IPS-18a (cell line): ENCODE data around the gene KLF8.
"Not testable (repeated sequence)": the region's sequence is repeated elsewhere in the genome, so short reads cannot be mapped to it uniquely, and the experiment has no call there.

ENCODE experiments used
- H3K27ac ChIP-seq: one replicate; pipeline ENCODE4 v1.5.1; 2013; ENCODE audit warnings: low read length
- H3K27me3 ChIP-seq: one replicate; pipeline ENCODE4 v1.6.1; 2013; ENCODE audit warnings: mild to moderate bottlenecking, low read length; ENCODE audit not compliant: control insufficient read depth, insufficient read depth
- H3K36me3 ChIP-seq: one replicate; pipeline ENCODE4 v1.6.1; 2013; ENCODE audit warnings: low read depth, low read length; ENCODE audit not compliant: control insufficient read depth
- H3K4me1 ChIP-seq: one replicate; pipeline ENCODE4 v1.6.1; 2013; ENCODE audit warnings: low read depth, low read length; ENCODE audit not compliant: control insufficient read depth
- H3K4me3 ChIP-seq: one replicate; pipeline ENCODE4 v1.5.1; 2013; ENCODE audit warnings: low read length
- H3K9ac ChIP-seq: one replicate; pipeline ENCODE4 v1.6.1; 2013; ENCODE audit warnings: mild to moderate bottlenecking, low read length, moderate library complexity
- H3K9me3 ChIP-seq: one replicate; pipeline ENCODE4 v1.6.1; 2013; ENCODE audit warnings: low read depth, low read length; ENCODE audit not compliant: control insufficient read depth

KLF8 gene

DNA sequence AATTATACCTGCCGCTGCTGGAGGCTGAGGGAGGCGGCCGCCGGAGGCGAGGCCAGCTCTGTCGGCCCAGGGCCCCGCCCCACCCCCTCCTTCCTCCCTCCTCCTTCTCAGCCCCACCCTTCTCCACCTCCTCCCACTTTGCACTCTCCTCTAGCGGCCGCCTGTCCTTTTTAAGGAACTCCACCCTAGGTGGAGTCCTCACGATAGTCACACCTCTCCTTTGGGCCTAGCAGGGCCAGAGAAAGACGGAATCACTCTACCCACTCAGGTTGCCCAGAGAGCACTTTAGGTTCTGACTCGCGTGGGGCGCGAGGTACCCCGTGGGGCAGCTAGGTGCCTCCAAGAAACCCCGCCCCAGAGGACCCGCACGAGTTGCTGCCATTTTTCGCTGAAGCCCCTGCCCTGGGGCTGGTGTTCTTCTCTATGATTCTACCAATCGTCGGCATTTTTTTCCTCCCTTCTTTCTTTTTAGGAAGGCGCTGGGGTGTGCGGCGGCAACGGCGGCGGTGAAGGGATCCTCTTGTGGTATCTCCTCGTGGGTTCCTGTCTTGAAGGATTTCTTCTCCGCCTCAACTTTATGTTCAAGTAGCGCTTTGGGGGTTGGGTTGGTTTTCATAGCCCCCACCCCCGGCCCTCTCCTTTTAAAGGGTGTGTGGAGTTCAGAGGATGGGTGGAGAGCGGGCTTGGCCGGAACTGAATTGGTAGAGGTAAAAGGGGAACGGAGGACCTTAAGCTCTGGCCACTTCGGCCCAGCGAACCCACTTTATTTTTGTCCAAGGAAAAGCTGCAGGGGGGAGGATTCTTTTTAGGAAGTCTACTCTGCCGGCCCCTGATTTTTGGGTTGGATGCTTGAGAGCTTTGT lies at the start of gene KLF8:
Gene KLF8, plus strand, starts transcription at position 136 of the 862 bp plus-strand sequence. CDS start 979 bp downstream, outside the sequence.
- Histone ChIP-seq H3K4me1 (no peaks in the 10 kb centered on the region), H3K27me3 (no peaks in the 10 kb centered on the region), H3K9me3 (peaks cover 4% of the 10 kb centered on the region), H3K4me3 (peak within 1 kb of the TSS; percentile 75), H3K9ac (peak within 1 kb of the TSS; percentile 59), H3K27ac (no peak within 1 kb of the TSS), H3K36me3 (no peaks in the 10 kb centered on the region)

GRCh38 chrX:56206945-56207344 lies 25.2 kb upstream of the KLF8 start:
- H3K9ac ChIP-seq, H3K27me3 ChIP-seq, H3K4me3 ChIP-seq, H3K4me1 ChIP-seq, H3K36me3 ChIP-seq, H3K27ac ChIP-seq: not testable (repeated sequence)
- H3K9me3 ChIP-seq, result peaks cover 53% of the 10 kb centered on the region

DNA sequence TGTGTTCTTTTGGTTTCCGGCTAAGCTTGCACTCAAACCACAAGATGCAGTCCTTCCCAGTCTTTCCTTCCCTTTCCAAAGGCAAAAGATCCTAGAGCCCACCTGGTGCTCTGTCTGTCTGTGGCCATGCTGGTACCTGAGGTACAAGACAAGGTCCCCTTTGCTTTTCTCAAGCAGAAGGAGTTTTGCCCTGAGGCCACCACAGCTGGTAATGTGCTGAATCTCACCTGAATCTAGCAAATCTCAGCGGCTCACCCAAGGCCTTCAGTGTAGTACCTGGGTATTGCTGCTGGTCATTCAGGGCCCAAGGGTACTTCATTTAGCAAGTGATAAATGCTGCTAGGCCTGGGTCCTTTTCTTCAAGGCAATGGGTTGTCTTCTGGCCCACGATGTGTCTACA lies 20.5 kb upstream of the KLF8 start:
- H3K4me1 ChIP-seq, result no peaks in the 10 kb centered on the region
- no peak overlapping the region for H3K27ac ChIP-seq
- H3K9me3 ChIP-seq, result peaks cover 33% of the 10 kb centered on the region
- H3K4me3 ChIP-seq, result no peak overlapping the region
- no peak overlapping the region for H3K9ac ChIP-seq
- H3K27me3 ChIP-seq, result no peaks in the 10 kb centered on the region
- H3K36me3 ChIP-seq, result no peaks in the 10 kb centered on the region

DNA sequence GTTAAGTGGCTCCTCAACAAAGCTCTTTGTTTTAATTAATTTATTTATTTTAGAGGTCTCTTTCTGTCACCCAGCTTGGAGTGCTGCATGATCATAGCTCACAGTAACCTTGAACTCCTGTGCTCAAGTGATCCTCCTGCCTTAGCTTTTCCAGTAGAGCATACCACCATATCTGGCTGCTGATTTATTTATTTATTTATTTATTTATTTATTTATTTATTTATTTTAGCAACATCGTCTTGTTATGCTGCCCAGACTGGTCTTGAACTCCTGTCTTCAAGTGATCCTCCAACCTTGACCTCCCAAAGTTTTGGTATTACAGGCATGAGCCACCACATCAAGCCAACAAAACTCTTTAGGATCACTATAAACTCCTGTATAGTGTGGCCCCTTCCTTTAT lies 15.8 kb upstream of the KLF8 start:
- Histone ChIP-seq H3K27ac (no peak overlapping the region), H3K27me3 (no peaks in the 10 kb centered on the region), H3K4me3 (no peak overlapping the region), H3K9ac (no peak overlapping the region), H3K36me3 (no peaks in the 10 kb centered on the region), H3K4me1 (no peaks in the 10 kb centered on the region), H3K9me3 (peaks cover 21% of the 10 kb centered on the region)

DNA sequence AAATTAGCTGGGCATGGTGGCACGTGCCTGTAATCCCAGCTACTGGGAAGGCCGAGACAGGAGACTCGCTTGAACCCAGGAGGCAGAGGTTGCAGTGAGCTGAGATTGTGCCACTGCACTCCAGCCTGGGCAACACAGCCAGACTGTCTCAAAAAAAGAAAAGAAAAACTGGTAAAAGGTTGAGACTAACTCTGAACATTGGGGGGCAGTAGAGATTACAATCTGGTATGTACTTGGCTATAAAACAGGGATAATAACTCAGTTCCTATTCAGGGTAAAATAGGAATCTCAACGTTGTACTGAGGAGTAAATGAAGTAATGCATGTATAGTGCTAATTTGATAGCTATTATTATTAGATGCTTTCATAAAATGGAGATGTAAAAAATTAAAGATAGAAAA lies 12.5 kb upstream of the KLF8 start:
- no peak overlapping the region for H3K27ac ChIP-seq
- H3K27me3 ChIP-seq, result no peaks in the 10 kb centered on the region
- no peak overlapping the region for H3K4me3 ChIP-seq
- H3K4me1 ChIP-seq, result no peaks in the 10 kb centered on the region
- H3K36me3 ChIP-seq, result no peaks in the 10 kb centered on the region
- H3K9me3 ChIP-seq, result peaks cover 16% of the 10 kb centered on the region
- no peak overlapping the region for H3K9ac ChIP-seq

DNA sequence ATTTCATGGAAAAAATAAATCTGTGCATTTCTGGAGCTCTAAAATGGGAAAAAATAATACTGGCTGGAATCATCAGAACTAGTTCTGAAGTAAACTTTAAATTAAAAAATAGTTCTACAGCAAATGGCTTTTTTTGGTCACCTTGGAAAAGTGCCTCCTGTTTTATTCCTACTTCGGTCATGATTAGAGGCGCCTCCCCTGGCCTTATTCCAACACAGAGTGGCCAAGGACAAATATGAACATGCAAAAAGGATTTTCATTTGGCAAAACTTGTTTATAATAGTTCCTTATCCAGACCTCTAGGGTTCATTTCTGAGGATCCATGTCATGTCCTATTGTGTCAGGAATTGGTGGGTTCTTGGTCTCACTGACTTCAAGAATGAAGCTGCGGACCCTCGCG lies 11.1 kb upstream of the KLF8 start:
- no peaks in the 10 kb centered on the region for H3K27me3 ChIP-seq
- H3K27ac ChIP-seq, result no peak overlapping the region
- H3K9ac ChIP-seq, result no peak overlapping the region
- no peak overlapping the region for H3K4me3 ChIP-seq
- H3K9me3 ChIP-seq, result peaks cover 16% of the 10 kb centered on the region
- no peaks in the 10 kb centered on the region for H3K4me1 ChIP-seq
- H3K36me3 ChIP-seq, result no peaks in the 10 kb centered on the region

DNA sequence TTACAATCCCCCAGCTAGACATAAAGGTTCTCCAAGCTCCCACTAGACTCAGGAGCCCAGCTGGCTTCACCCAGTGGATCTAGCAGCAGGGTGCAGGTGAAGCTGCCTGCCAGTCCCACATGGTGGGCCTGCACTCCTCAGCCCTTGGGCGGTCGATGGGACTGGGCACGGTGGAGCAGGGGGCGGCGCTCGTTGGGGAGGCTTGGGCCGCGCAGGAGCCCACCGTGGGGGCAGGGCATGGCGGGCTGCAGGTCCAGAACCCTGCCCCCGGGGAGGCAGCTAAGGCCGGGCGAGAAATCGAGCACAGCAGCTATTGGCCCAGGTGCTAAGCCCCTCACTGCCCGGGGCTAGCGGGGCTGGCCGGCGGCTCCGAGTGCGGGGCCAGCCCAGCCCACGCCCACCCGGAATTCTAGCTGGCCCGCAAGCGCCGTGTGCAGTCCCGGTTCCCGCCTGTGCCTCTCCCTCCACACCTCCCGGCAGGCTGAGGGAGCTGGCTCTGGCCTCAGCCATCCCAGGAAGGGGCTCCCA lies 9.6 kb upstream of the KLF8 start:
- Histone ChIP-seq H3K4me3 (no peak overlapping the region), H3K9ac (no peak overlapping the region), H3K4me1 (no peaks in the 10 kb centered on the region), H3K36me3 (no peaks in the 10 kb centered on the region), H3K9me3 (peaks cover 16% of the 10 kb centered on the region), H3K27me3 (no peaks in the 10 kb centered on the region), H3K27ac (no peak overlapping the region)

GRCh38 chrX:56226980-56227379 lies 5.2 kb upstream of the KLF8 start:
- no peaks in the 10 kb centered on the region for H3K36me3 ChIP-seq
- no peaks in the 10 kb centered on the region for H3K4me1 ChIP-seq
- no peak overlapping the region for H3K4me3 ChIP-seq
- H3K27ac ChIP-seq, result no peak overlapping the region
- H3K9ac ChIP-seq, result no peak overlapping the region
- H3K9me3 ChIP-seq, result peaks cover 8% of the 10 kb centered on the region
- no peaks in the 10 kb centered on the region for H3K27me3 ChIP-seq

DNA sequence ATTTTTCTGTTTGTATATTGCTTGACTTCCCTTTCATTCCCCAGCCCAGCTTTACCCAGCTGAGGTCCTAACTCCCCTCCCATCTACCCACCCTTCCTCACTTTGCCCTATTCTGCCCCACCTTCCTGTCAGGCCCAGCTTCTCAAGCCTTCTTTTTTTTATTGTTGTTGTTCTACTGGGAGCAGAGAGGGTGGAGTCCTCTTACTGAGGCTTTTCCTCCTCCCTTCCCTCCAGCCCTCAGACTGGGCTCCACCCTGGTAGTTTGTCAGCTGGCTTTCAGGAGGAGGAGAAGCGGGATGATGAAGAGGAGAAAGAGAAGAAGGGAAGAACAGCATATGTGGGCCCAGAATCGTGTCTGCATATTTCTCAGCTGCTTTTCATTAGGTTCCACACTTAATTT lies 3.2 kb upstream of the KLF8 start:
- no peak overlapping the region for H3K27ac ChIP-seq
- peaks cover 4% of the 10 kb centered on the region for H3K9me3 ChIP-seq
- H3K27me3 ChIP-seq, result no peaks in the 10 kb centered on the region
- H3K4me3 ChIP-seq, result no peak overlapping the region
- no peaks in the 10 kb centered on the region for H3K36me3 ChIP-seq
- no peaks in the 10 kb centered on the region for H3K4me1 ChIP-seq
- no peak overlapping the region for H3K9ac ChIP-seq

DNA sequence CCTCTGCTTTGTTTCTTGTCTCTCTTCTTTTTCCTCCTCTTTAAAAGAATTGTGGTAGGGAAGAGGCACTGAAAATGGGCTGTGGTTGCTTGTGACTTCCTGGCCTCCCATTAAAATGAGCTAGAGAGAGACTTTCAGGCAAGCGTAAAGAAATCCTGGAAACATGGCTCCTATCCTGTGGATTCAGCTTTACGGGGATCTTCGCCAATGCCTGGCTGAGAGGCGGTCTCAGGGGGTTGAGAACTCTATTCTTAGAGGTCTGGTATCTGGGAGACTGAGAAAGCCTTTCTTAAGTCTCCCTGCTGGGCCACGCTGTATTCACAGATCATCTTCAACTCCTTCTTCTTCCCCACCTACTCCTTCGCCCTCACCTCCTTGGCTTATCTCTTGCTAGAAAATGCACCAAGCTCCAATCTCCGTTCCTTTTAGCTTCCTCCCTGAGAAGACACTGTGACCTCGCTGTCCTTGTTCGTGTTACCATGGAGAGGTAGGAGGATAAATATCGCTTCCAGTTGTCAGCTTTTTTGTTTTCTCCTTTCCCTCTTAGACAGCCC lies 542 bp upstream of the KLF8 start:
- no peak overlapping the region for H3K27ac ChIP-seq
- peak overlapping the region; percentile 75 for H3K4me3 ChIP-seq
- peaks cover 4% of the 10 kb centered on the region for H3K9me3 ChIP-seq
- no peaks in the 10 kb centered on the region for H3K36me3 ChIP-seq
- no peaks in the 10 kb centered on the region for H3K27me3 ChIP-seq
- no peaks in the 10 kb centered on the region for H3K4me1 ChIP-seq
- H3K9ac ChIP-seq, result peak overlapping the region; percentile 41

DNA sequence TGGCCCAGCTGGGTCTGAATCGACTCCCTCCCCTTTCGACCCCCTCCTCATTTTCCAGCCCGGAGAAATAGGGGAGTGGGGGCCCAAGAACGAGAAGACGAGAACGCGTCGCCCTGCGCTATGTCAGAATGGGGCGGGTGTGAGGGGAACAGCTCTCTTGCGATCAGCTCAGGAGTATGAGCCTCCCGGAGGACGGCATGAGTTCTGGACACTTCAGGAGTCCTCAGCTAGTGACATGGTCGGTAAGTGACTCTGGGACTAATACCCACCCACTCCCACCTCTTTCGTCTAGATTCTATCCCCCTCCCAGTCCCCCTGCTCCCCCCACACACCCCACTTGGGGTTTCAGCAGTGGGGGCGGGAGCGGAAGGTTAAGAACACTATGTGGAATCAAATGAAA lies 944 bp downstream of the KLF8 start:
- H3K4me3 ChIP-seq, result peak overlapping the region; percentile 75
- no peaks in the 10 kb centered on the region for H3K36me3 ChIP-seq
- H3K27me3 ChIP-seq, result no peaks in the 10 kb centered on the region
- peaks cover 4% of the 10 kb centered on the region for H3K9me3 ChIP-seq
- H3K4me1 ChIP-seq, result no peaks in the 10 kb centered on the region
- peak overlapping the region; percentile 59 for H3K9ac ChIP-seq
- no peak overlapping the region for H3K27ac ChIP-seq

DNA sequence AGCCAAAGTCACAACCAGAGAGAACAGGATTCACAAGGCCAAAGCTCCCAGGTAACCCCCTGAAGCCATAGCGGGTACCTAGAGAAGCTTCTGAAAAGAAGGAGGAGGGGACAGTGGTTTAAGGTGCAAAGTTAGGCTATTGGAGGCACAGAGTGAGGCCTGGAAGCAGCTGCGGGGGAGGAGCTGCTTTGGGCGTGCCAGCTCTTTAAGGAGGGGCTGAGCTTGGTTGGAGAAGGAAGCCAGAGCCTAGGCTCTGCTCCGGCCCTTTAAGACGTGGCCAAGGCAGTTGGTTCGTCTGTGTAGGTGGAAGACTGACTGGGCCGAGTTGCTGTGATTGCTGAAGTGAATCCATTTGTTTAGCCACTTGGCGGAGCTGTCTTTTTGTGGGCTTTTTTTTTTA lies 1.5 kb downstream of the KLF8 start:
- H3K27ac ChIP-seq, result no peak overlapping the region
- H3K9ac ChIP-seq, result no peak overlapping the region
- H3K9me3 ChIP-seq, result peaks cover 4% of the 10 kb centered on the region
- peak overlapping the region; percentile 75 for H3K4me3 ChIP-seq
- no peaks in the 10 kb centered on the region for H3K4me1 ChIP-seq
- H3K36me3 ChIP-seq, result no peaks in the 10 kb centered on the region
- no peaks in the 10 kb centered on the region for H3K27me3 ChIP-seq
